GM21576 (cell line): ENCODE data around the gene SPAG4.

Experiments used
- ATAC-seq: cut with Tn5 transposase; IDR thresholded peaks from one replicate; pipeline ENCODE4 v1.9.1; 2021; ENCODE audit warnings: mild to moderate bottlenecking, moderate library complexity; ENCODE audit not compliant: unreplicated experiment

The SPAG4 gene

DNA sequence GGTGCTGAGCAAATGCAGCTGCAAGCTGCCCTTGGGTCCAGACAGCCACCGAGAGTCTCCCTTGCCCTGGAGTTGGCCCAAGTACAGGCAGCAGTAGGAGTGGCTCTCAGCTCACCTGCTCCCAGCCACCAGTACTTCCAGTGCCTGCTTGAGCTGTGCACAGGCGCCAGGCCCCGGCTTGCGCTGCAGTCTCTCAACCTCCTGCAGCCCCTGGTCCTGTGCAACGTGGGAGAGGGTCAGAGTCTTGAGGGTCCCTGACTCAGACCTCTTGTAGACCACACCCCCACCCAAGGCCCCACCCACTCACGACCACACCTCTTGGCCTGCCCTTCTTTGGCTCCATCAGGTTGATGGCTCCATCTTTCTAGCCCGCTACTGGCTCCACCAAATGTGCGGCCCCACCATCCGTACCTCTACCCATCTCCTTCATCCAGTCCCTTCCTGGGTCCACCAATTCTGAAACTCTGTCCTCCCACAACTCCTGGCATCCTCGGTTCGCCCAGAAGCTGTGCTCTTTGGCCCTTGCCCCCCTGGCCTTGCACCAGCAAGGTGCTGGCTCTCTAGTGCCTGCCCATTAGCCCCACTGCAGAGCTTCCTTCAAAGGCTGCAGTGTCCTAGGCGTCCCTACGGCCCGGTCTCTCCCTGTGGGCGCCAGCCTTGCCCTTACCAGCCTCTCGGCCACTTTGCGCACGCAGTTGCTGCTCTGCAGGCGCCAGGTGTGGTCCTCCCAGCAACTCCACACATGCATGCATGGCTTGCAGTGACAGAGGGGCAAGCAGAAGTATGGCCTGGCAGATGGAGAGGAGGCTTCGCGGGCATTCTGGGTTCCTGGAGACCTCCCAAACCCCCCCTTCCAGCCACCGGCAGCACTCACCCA lies 16.5 kb upstream of the SPAG4 start:
- ATAC-seq: no peak

DNA sequence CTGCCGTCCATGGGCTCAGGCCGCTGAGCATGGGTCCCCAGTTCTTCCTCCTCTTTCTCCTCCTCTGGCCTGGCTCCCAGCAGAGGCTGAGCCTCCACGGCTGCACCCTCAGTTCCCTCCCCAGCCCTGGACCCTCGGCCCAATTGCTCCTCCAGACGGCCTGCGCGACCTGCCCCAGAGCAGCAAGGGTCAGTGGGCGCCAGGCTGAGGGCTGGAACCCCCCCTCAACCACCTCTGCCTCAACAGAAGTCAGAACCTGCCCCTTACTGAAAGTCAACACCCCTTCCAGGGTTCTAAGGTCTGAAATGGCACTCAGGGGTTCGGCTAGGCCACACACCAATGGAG lies 15.9 kb upstream of the SPAG4 start:
- ATAC-seq: no peak

DNA sequence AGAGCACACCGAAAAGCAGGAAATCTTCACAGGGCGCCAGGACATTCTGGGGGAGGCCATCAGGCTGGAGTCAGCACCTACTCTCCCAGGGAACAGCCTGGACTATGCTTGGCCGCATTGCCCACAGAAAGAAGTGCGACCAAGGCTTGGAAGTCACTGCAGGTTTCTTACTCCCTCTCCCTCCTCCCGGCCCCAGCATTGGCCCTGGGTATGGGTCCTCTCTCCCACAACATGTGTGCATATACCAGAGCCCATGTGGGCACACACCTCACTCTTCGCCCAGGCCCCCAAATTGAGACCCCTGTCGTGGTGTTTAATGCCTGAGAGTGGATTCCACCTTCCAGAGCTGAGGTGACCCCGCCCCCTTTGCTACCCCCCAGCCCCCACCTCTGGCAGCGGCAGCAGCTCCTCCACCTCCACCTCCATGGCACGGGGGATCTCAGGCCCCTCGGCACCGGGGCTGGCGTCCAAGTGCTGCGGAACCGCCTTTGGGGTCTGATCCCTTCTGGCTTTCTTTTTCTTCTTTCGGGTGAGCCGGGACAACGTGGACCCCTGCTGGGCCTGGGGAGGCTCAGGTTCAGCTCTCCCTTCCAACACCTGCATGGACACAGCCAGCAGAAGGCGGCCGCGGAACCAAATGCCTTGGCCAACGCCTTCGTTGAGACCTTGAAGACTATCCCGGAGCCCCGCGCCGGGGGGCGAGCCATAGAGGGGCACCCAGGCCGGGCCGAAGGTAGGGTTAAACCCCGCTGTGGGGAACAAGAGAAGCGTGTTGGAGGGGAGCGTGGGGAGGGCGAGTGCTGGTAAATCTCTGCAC lies 15.2 kb upstream of the SPAG4 start:
- no peak for ATAC-seq

DNA sequence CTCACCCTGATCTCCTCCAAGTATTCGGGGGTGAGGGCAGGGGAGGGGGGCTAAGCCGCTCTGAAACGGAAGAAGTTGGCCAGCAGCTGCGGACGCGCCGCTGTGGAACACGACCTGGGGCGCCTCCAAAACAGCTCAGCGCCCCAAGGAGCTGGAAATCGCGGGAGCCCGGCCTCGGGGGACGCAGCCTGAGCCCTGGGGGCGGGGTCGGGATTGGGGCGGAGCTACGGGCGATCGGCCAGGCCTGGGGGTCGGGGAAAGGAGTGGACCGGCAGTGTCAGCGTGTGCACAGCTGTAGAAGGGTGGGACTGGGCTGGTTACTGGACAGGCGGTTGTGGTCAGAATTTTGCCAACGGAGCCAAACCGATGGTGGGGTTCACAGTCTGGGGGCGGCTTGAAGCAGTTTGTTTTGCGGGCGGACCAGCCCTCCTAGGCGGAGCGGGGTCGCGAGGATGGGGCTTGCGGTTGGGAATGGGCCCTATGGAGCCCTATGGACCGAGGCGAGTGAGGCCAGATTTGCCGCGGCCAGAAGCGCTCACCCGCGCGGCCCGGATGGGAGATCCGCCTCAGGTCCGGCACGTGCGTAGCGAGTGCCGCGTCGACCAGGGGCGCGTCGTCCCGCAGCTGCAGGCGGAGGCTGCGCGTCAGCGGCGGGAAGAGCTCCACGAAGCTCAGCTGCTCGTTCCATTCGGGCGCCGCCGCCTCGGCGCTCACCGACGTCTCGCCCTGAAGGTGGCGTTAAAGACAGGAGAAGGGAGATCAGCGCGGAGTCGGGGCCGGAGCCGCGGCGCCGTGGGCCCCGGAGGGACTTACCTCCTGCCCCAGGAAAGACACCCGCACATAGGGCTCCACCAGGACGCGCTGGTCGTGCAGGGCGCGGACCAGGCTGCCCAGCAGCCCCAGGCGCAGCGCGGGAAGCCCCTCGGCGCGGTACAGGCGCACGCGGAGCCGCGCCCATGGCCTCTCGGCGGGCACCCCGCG lies 14.3 kb upstream of the SPAG4 start:
- no peak for ATAC-seq

DNA sequence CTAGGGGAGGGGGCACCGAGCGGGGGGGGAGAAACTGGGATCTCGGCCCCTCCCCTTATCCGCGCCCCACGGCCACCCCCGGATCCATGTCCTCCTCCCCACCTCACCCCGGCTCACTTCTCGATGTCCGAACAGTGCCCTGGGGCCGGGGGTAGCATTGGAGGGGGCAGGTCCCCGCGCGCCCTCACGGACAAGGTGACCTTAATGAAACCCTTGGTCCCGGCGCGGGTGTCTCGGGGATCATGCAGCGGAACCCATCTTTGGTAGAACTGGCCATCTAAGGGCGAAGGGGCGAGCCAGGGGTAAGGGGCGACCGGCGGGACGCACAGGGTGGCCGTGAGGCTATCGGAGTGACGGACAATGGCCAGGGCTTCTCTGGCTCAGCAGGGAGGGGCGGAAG lies 13.6 kb upstream of the SPAG4 start:
- no peak for ATAC-seq

DNA sequence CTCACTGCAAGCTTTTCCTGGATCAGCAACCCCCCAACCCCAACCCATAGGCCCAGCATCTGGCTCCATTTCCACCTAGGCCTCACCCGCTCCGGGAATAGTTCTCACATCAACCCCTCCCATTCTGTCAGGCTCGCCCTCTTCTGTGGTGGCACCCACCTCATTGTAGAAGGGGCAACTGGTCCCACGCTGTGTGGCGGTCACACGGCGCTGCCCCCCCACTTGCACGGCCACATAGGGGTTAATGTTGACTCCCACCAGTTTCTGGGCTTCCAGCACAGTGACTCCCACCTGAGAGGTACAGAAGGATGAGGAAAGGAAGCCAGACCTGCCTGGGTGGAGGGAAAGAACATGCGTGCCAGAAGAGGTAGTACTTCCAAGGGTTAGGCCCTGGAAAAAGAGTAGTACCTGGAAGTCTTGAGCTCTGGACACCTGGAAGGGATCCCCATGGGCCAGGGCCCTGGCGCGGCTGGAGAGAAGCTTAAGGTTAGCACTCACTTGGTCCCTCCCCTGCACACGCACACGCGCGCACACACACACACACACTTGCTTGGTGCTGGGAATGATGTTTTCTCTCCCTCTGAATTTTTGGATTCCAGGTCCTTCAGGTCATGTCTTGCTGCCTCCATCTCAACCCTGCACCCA lies 12.7 kb upstream of the SPAG4 start:
- no peak for ATAC-seq

DNA sequence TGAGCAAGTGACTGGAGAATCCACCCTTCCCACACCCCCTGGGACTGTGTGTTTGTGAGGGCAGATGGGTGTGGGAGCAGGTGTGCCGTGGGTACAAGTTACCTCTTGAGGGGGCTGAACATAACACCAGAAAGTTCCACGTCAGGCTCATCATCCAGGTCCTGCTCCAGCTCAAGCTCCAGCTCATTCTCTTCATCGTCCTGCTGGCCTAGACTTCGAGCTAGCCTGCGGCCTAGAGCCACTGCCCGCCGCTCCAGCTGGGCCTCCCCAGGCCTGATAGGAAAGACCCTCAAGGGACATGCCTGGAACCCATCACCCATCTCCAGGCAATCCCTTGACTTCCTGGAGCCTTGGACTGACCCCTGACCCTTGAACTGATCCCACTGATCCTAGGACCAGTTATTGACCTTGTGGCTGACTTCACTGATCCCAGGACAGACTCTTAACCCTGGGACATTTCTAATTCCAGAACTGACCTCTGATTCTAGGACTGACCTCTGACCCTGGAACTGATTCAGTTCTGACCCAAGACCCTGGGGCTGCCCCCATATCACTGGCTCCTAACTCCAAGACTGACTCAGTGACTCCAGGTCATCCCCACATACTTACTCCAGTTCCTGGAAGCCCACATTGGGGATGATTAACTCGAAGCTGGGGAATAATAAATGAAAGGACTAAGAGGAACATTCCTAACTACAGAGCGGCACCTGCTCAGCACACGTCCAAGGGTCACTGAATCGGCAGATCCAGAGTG lies 11.8 kb upstream of the SPAG4 start:
- ATAC-seq: no peak

DNA sequence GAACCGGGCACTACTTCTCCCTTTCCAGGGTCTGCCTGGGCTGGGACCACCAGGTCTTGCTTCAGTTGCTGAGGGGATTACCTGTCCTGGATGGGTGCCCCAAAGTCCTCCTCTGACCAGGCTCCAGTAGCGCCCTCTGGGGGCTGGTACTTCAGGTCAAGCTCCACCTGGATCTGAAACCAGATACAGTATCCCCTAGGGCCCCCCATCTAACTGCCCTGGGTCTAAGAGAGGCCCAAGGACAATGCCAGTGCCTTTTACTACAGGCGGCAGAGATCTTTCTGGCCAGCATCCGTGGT lies 11.2 kb upstream of the SPAG4 start:
- ATAC-seq: no peak

DNA sequence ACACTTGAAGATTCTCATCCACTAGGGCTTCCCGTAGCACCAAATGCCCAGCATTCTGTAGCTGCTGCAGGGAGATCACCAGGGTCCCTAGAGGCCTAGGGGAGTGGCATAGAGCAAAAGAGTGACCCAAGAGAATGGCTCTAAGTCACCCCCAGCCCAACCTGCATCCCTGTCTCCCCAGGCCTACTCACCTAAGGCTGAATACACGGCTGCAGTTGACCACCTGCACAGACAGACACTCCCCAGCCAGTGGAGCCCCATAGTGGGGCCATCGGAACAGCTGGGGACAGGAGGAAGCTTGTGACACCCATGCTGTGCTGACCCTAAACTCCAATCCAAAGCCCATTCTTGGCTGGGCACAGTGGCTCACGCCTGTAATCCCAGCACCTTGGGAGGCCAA lies 9.5 kb upstream of the SPAG4 start:
- ATAC-seq: no peak

DNA sequence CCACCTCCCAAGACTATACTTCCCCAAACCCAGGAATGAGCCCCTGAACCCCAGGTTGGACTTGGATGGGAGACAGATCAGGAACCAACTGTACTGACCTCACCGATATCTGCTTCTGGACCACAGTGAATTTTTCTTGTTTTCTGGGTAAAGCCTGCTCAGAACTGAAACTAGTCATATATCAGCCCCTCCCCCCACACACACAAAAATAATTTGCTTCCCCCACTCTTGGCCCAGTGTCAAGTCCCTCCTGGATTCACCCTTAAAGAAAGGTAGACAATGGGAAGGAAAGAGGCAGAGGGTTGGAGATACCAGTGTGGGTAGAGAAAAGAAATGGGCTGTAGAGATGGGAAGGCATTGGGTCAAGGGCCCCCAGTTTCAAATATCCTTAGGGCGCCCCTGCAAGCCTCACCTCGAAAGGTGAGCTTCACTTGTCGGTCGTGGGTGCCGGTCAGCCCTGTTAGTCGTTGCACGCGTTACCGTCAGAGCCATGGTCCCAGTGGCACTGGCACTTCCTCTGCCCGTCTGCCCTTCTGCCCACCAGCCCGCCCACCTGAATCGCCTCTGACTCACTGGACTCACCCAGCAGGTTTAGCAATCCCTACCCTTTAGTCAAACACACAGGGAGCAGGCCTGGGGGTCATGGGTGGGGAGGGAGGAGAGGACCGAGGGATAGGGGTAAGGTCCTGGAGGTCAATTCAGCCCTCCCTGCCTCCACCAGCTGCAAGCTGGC lies 8.5 kb upstream of the SPAG4 start:
- no peak for ATAC-seq

DNA sequence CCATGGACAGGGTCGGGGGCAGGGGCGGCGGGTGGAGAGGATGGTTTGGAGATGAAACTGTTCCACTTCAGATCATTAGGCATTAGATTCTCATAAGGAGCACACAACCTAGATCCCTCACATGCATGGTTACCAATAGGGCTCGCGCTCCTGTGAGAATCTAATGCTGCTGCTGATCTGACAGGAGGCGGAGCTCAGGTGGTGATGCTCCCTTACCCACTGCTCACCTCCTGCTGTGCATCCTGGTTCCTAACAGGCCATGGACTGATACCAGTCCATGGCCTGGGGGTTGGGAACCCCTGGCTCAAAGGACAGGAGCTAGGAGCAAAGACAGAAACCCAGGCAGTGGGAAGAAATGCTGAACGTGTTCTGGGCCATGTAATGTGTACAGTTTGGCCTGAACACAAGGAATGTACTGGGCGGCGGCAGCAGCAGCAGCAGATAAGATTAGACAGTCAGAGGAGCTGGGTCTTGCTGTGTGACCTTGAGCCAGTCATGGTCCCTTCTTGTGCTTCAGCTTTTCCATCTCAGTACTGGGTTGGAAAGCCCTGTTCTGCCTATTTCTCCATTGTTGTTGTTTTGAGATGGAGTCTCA lies 4.7 kb upstream of the SPAG4 start:
- no peak for ATAC-seq

DNA sequence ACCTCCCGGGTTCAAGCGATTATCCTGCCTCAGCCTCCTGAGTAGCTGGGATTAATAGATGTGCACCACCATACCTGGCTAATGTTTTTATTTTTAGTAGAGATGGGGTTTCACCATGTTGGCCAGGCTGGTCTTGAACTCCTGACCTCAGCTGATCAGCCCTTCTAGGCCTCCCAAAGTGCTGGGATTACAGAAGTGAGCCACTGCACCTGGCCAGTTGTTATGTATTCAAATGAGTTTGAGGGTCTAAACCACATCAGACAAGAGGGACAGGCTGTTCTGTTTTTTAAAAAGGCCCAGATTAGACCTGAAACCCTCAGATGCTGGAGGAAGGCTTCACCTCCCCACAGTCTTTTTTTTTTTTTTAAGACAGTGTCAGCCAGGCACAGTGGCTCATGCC lies 4.1 kb upstream of the SPAG4 start:
- ATAC-seq: no peak

DNA sequence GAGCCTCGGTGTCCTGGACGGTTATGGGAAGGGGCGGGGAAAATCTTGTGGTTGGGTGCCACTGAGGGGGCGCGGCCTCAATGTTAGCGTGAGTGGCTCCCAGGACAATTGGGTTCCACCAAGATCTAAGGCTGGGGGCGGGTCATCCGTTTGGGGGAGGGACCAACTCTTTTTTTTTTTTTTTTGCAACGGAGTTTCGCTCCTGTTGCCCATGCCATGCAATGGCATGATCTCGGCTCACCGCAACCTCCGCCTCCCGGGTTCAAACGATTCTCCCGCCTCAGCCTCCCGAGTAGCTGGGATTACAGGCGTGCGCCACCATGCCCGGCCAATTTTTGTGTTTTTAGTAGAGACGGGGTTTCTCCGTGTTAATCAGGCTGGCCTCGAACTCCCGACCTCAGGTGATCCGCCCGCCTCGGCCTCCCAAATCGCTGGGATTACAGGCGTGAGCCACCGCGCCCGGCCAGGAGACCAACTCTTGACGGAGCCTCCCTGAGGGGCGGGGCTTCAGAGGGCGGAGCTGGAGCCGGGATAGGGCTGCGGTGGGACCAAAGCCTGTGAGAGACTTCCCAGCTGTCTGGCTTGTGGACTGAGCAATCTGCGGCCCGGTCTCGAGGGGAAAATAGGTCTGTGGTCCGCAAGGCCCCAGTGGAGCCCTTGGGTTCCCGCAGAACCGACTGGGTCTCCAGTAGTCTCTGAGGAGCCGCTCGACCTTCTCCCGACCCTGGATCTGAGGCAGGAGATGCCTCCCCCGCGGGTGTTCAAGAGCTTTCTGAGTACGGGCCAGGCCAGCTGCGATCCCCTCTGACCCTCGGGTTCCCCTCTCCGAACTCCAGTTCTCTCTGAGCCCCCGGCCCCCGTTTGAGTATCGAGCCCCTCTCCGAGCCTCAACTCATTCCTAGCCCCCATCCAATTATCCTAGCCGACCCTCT lies 1.1 kb downstream of the SPAG4 start:
- no peak for ATAC-seq

DNA sequence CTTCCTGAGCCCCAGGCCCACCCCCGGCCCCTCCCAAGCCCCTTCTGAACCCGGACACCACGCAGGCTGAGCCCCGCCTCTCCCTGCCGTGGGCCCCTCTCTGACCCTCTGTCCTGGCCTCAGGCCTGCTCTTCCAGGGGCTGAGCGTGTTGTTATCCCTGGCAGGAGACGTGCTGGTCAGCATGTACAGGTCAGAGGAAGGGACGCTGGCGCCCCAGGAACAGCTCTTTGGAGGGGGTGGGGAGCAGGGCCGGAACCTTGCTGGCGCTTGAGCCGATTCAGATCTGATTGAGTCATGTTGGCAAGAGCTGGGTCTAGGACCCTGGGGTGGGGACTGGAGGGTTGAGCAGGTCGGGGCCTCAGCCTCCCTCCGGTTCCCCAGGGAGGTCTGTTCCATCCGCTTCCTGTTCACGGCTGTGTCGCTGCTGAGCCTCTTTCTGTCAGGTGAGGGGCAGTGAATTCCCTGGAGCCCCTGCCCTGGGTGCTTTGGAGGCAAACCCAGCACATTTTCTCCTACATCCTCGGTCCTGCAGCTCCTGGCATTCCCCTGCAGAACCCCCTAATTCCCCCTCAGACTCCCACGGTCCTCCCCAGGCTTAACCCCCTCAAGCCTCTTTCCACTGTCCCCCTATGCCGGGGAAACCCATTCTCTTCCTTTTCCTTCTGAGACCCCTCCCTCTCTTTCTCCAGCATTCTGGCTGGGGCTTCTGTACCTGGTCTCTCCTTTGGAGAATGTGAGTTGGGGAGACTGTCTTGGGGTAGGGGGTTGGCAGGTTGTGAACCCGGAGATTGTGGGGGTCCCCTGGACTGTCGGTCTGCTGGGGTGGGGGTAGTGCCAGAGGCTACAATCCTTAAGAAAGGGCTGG lies 2.0 kb downstream of the SPAG4 start:
- no peak for ATAC-seq

DNA sequence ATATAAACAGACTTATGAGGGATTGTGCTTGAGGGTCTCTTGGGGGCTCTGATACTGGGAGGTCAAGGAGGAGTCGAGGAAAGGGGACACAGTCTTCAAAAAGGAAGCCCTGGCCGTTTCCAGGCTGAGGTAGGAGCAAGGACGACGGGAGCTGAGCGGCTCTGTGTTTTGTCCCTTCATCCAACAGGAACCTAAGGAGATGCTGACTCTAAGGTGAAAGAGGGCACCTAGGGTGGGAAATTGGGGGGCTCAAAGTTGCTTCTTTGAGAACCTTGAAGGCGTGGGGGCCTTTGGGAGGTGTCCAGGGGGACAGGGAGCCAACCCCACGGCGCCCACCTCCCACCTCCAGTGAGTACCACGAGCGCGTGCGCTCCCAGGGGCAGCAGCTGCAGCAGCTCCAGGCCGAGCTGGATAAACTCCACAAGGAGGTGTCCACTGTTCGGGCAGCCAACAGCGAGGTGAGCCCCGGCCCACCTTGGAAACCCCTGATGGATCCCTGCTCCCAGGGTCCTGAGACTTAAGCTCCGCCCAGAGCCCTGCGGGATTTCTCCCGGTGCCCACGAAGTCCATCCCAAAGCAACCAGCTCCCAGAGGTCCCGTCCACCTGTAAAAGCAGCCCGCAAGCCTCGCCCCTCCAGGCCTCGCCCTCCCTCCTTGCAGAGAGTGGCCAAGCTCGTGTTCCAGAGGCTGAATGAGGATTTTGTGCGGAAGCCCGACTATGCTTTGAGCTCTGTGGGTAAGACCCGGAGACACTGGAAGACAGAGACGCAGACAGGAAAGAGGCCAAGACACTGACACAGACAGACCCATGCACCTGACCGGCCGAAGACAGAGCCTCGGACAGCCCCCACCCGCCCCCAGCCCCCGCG lies 2.9 kb downstream of the SPAG4 start:
- no peak for ATAC-seq
